Lung (tissue), 12 donors: ENCODE measurements around the gene KCNJ6. TPM values are rescaled to one million over a fixed set of nuclear protein-coding genes. Genes with fewer than 3 reads are reported as not detected.

ENCODE experiments used
- ATAC-seq: fragments of 200-7000 bp; cut with Tn5 transposase; one replicate; pipeline ENCODE4 v1.9.1; 2020; ENCODE audit warnings: moderate number of reproducible peaks; ENCODE audit not compliant: insufficient read depth, low FRiP score
- DNase-seq, 3 donors: peaks; one replicate each; pipeline ENCODE4 v3.0.0-alpha.2; 2013 to 2017
- H3K27ac ChIP-seq, 2 donors: one replicate each; pipeline ENCODE4 v1.5.1; 2013; ENCODE audit warnings: mild to moderate bottlenecking in 2 of 2, moderate library complexity in 2 of 2, control low read depth in 1 of 2, inconsistent platforms in 1 of 2, low read depth in 1 of 2, low read length in 1 of 2
- H3K27me3 ChIP-seq, 3 donors: one replicate each; pipeline ENCODE4 v1.5.1; 2013; ENCODE audit warnings: low read length in 2 of 3; ENCODE audit not compliant: control insufficient read depth in 3 of 3, insufficient read depth in 3 of 3
- H3K36me3 ChIP-seq, 4 donors: one replicate each; pipeline ENCODE4 v1.5.1; 2013; ENCODE audit warnings: low read length in 4 of 4, mild to moderate bottlenecking in 1 of 4, moderate library complexity in 1 of 4; ENCODE audit not compliant: control insufficient read depth in 4 of 4, insufficient read depth in 4 of 4
- H3K4me1 ChIP-seq, 5 donors: one replicate each; pipeline ENCODE4 v1.5.1; 2013; ENCODE audit warnings: low read length in 5 of 5, mild to moderate bottlenecking in 2 of 5, moderate library complexity in 1 of 5; ENCODE audit not compliant: control insufficient read depth in 5 of 5, insufficient read depth in 5 of 5
- H3K4me3 ChIP-seq: one replicate; pipeline ENCODE4 v1.5.1; 2013; ENCODE audit warnings: mild to moderate bottlenecking, control low read depth, moderate library complexity
- H3K9ac ChIP-seq, 2 donors: one replicate each; pipeline ENCODE4 v1.5.1; 2013; ENCODE audit warnings: low read length in 2 of 2, control low read depth in 1 of 2; ENCODE audit not compliant: insufficient read depth in 1 of 2
- H3K9me3 ChIP-seq, 4 donors: one replicate each; pipeline ENCODE4 v1.5.1; 2013; ENCODE audit warnings: low read length in 3 of 4, mild to moderate bottlenecking in 1 of 4, moderate library complexity in 1 of 4; ENCODE audit not compliant: control insufficient read depth in 4 of 4, insufficient read depth in 3 of 4
- WGBS, 2 donors: extraction: QIAGEN DNeasy Blood & Tissue Kit; methylation state at CpG; one replicate each; pipeline ENCODE4 v1.1.7; 2013; 5-methylcytosine and 5-hydroxymethylcytosine counted together
- polyA plus RNA-seq, 2 donors: library from polyadenylated mRNA; stranded (reverse); fragments of 200-250 nt; gene quantifications; one replicate each; pipeline ENCODE4 v1.2.1, GENCODE V29; 2013
- total RNA-seq, 2 donors: library from RNA; depleted of rRNA in 1 of 2; stranded (reverse); fragments of >200 nt in 1 of 2; gene quantifications; one replicate each; pipeline ENCODE4 v1.2.1, GENCODE V29; 2014 to 2021
- TF ChIP-seq, protein P1 (sequence below): IDR thresholded peaks from 2 replicates; pipeline ENCODE4 v1.5.1; 2012; ENCODE audit warnings: mild to moderate bottlenecking; ENCODE audit errors: control extremely low read depth, extremely low read depth
- donor health status: control.
- donor health status: control.
- donor health status: Bipolar disorder and iron deficiency.
- donor health status: healthy.
- donor health status: DM: yes; HTN: yes; CAD: no.

KCNJ6 gene
- total and polyA plus RNA-seq, 4 donors, result 0.01 to 0.31 (median 0.03) TPM

DNA sequence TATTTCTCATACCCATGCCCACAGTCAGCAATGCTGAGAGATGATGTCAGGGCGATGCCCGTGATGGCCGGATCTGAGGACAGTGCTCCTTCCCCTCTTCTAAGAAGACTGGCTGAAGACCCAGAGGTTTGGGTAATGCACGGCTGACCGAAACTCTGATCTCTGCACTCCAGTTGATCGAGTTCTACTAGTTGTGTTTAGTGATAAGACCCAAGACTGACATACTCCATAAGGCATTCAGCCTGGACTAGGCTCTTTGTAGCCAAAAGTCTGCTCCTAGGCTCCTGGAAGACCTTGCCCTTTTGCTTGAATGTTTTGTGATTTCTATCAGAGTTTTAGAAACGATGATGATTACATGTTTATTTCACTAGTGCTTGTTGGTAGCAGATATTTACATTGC is 298.2 kb downstream of the KCNJ6 start:
- H3K4me1 ChIP-seq, result peaks cover 0 to 14% (median 3%) of the 10 kb centered on the region in 5 donors
- peaks cover 0 to 3% (median 0%) of the 10 kb centered on the region in 3 donors for H3K27me3 ChIP-seq
- DNase-seq, result no peak
- H3K9me3 ChIP-seq, result peaks cover 0 to 4% (median 0%) of the 10 kb centered on the region in 4 donors
- H3K36me3 ChIP-seq, result no peaks in the 10 kb centered on the region
- H3K9ac ChIP-seq, result no peak overlapping the region
- 86 to 94% methylated on average over 7 of the region's 7 CpGs for WGBS, 2 donors
- no peak overlapping the region for H3K27ac ChIP-seq
- H3K4me3 ChIP-seq, result no peak overlapping the region
- TF ChIP-seq, protein P1, sequence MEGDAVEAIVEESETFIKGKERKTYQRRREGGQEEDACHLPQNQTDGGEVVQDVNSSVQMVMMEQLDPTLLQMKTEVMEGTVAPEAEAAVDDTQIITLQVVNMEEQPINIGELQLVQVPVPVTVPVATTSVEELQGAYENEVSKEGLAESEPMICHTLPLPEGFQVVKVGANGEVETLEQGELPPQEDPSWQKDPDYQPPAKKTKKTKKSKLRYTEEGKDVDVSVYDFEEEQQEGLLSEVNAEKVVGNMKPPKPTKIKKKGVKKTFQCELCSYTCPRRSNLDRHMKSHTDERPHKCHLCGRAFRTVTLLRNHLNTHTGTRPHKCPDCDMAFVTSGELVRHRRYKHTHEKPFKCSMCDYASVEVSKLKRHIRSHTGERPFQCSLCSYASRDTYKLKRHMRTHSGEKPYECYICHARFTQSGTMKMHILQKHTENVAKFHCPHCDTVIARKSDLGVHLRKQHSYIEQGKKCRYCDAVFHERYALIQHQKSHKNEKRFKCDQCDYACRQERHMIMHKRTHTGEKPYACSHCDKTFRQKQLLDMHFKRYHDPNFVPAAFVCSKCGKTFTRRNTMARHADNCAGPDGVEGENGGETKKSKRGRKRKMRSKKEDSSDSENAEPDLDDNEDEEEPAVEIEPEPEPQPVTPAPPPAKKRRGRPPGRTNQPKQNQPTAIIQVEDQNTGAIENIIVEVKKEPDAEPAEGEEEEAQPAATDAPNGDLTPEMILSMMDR, result no peak
- ATAC-seq, result no peak

- no peak overlapping the region for H3K4me3 ChIP-seq
- H3K9me3 ChIP-seq, result peaks cover 0 to 4% (median 0%) of the 10 kb centered on the region in 4 donors
- H3K27ac ChIP-seq, result no peak overlapping the region
- no peak for DNase-seq
- H3K4me1 ChIP-seq, result peaks cover 0 to 14% (median 0%) of the 10 kb centered on the region in 5 donors
- no peak for ATAC-seq
- H3K27me3 ChIP-seq, result peaks cover 0 to 3% (median 0%) of the 10 kb centered on the region in 3 donors
- 87 to 94% methylated on average over 6 of the region's 6 CpGs for WGBS, 2 donors
- no peaks in the 10 kb centered on the region for H3K36me3 ChIP-seq
- TF ChIP-seq, protein P1, result no peak
- no peak overlapping the region for H3K9ac ChIP-seq
These were observed 300.3 kb downstream of the KCNJ6 start for GRCh38 chr21:37615962-37616361.

GRCh38 chr21:37614351-37614875 is 301.8 kb downstream of the KCNJ6 start:
- Histone ChIP-seq H3K27me3 (peaks cover 0 to 3% (median 0%) of the 10 kb centered on the region in 3 donors), H3K4me3 (no peak overlapping the region), H3K9ac (no peak overlapping the region), H3K36me3 (no peaks in the 10 kb centered on the region), H3K9me3 (peaks cover 0 to 4% (median 0%) of the 10 kb centered on the region in 4 donors), H3K27ac (no peak overlapping the region), H3K4me1 (peaks cover 0 to 14% (median 0%) of the 10 kb centered on the region in 5 donors)
- TF ChIP-seq, protein P1, result no peak
- ATAC-seq (no peak), DNase-seq (no peak)
- WGBS, 2 donors, result 87 to 95% methylated on average over 11 of the region's 11 CpGs

GRCh38 chr21:37607081-37607480 is 309.2 kb downstream of the KCNJ6 start:
- no peak overlapping the region for H3K4me3 ChIP-seq
- no peaks in the 10 kb centered on the region for H3K4me1 ChIP-seq
- H3K27me3 ChIP-seq, result no peaks in the 10 kb centered on the region
- WGBS, 2 donors, result 80 to 94% methylated on average over 4 of the region's 4 CpGs
- no peak for ATAC-seq
- H3K36me3 ChIP-seq, result no peaks in the 10 kb centered on the region
- H3K27ac ChIP-seq, result no peak overlapping the region
- DNase-seq, result no peak
- TF ChIP-seq, protein P1, result no peak
- H3K9ac ChIP-seq, result no peak overlapping the region
- H3K9me3 ChIP-seq, result peaks cover 0 to 3% (median 0%) of the 10 kb centered on the region in 4 donors
